Measurements from ENCODE around the gene ZBTB38.

DNA sequence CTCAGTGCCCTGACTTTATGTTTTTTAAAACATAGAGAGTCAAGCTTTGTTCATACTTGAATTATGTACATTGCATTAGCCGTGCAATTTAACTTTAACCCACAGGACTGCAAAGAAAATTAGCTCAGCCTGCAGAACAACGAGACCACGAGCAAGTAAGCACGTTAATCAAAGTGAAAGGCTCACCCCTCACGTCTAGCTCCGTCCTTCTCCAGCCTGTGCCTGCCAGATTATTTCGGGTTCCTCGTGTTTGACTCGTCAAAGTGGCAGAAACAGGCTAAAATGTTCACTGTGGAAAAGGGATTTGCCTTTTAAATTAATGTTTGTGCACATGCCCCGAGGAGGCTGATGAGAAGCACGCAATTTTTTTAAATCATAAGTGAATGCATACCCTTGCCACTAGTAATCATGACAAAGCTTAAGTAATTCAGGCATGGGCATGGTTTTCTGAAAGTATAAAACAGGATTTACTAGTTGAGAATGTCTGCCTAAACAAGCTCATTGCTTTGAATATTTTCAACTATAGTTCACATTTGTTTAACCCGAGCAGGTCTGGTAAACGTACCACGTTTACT is 15.3 kb downstream of the ZBTB38 start:
- TF ChIP-seq ZBTB33 (CRISPR knock-in tag; IDR thresholded peaks at IDR 0.05) (no peak), KAT7 (CRISPR knock-in tag; IDR thresholded peaks at IDR 0.05; ENCODE audit: borderline replicate concordance) (no peak), ZNF737 (CRISPR knock-in tag; IDR thresholded peaks at IDR 0.05; ENCODE audit: borderline replicate concordance) (no peak), RFX5 (IDR thresholded peaks at IDR 0.05; ENCODE audit: low read depth, low read length) (no peak), CBX5 (CRISPR knock-in tag; IDR thresholded peaks at IDR 0.05; ENCODE audit: borderline replicate concordance) (no peak), EZH2 (conservative IDR thresholded peaks at IDR 0.05; ENCODE audit: low read depth, low read length) (no peak), ZNF354B (CRISPR knock-in tag; IDR thresholded peaks at IDR 0.05) (no peak), NBN (conservative IDR thresholded peaks at IDR 0.05) (no peak), NR1H2 (CRISPR knock-in tag; IDR thresholded peaks at IDR 0.05; ENCODE audit: borderline replicate concordance, low read depth) (no peak), ZNF326 (CRISPR knock-in tag; IDR thresholded peaks at IDR 0.05; ENCODE audit: borderline replicate concordance) (no peak)
- TF ChIP-seq, protein P1, sequence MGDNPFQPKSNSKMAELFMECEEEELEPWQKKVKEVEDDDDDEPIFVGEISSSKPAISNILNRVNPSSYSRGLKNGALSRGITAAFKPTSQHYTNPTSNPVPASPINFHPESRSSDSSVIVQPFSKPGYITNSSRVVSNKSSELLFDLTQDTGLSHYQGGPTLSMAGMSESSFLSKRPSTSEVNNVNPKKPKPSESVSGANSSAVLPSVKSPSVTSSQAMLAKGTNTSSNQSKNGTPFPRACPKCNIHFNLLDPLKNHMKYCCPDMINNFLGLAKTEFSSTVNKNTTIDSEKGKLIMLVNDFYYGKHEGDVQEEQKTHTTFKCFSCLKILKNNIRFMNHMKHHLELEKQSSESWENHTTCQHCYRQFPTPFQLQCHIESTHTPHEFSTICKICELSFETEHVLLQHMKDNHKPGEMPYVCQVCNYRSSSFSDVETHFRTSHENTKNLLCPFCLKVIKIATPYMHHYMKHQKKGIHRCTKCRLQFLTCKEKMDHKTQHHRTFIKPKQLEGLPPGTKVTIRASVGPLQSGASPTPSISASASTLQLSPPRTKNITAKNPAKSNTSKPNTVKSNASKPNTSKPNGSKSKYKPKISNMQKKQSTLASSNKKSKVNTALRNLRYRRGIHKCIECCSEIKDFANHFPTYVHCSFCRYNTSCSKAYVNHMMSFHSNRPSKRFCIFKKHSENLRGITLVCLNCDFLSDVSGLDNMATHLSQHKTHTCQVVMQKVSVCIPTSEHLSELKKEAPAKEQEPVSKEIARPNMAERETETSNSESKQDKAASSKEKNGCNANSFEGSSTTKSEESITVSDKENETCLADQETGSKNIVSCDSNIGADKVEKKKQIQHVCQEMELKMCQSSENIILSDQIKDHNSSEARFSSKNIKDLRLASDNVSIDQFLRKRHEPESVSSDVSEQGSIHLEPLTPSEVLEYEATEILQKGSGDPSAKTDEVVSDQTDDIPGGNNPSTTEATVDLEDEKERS (CRISPR knock-in tag; IDR thresholded peaks at IDR 0.05): no peak
- TF ChIP-seq, protein P2, sequence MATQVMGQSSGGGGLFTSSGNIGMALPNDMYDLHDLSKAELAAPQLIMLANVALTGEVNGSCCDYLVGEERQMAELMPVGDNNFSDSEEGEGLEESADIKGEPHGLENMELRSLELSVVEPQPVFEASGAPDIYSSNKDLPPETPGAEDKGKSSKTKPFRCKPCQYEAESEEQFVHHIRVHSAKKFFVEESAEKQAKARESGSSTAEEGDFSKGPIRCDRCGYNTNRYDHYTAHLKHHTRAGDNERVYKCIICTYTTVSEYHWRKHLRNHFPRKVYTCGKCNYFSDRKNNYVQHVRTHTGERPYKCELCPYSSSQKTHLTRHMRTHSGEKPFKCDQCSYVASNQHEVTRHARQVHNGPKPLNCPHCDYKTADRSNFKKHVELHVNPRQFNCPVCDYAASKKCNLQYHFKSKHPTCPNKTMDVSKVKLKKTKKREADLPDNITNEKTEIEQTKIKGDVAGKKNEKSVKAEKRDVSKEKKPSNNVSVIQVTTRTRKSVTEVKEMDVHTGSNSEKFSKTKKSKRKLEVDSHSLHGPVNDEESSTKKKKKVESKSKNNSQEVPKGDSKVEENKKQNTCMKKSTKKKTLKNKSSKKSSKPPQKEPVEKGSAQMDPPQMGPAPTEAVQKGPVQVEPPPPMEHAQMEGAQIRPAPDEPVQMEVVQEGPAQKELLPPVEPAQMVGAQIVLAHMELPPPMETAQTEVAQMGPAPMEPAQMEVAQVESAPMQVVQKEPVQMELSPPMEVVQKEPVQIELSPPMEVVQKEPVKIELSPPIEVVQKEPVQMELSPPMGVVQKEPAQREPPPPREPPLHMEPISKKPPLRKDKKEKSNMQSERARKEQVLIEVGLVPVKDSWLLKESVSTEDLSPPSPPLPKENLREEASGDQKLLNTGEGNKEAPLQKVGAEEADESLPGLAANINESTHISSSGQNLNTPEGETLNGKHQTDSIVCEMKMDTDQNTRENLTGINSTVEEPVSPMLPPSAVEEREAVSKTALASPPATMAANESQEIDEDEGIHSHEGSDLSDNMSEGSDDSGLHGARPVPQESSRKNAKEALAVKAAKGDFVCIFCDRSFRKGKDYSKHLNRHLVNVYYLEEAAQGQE (IDR thresholded peaks at IDR 0.05; ENCODE audit: borderline replicate concordance in 1 of 2, low read depth in 1 of 2, low read length in 2 of 2): no peak

Data from HepG2 (cell line).